Astrocyte (in vitro differentiated cells and primary cell): Measurements from ENCODE around the gene EIF4G3.

Source experiments
- EZH2 ChIP-seq: IDR thresholded peaks from 2 replicates; pipeline ENCODE4 v1.6.1; 2012; ENCODE audit warnings: mild to moderate bottlenecking, low read length, inconsistent platforms; ENCODE audit not compliant: insufficient read depth
- TF ChIP-seq, protein P1 (sequence below): IDR thresholded peaks from 2 replicates; pipeline ENCODE4 v1.5.1; 2011; ENCODE audit warnings: low read depth, mild to moderate bottlenecking, inconsistent platforms, low read length, moderate library complexity; ENCODE audit not compliant: insufficient read depth

GRCh38 chr1:20974951-20975350 is 201.7 kb downstream of the EIF4G3 start:
- TF ChIP-seq, protein P1, sequence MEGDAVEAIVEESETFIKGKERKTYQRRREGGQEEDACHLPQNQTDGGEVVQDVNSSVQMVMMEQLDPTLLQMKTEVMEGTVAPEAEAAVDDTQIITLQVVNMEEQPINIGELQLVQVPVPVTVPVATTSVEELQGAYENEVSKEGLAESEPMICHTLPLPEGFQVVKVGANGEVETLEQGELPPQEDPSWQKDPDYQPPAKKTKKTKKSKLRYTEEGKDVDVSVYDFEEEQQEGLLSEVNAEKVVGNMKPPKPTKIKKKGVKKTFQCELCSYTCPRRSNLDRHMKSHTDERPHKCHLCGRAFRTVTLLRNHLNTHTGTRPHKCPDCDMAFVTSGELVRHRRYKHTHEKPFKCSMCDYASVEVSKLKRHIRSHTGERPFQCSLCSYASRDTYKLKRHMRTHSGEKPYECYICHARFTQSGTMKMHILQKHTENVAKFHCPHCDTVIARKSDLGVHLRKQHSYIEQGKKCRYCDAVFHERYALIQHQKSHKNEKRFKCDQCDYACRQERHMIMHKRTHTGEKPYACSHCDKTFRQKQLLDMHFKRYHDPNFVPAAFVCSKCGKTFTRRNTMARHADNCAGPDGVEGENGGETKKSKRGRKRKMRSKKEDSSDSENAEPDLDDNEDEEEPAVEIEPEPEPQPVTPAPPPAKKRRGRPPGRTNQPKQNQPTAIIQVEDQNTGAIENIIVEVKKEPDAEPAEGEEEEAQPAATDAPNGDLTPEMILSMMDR = no peak
- TF ChIP-seq EZH2 = no peak
